ENCODE data around the gene LMAN2L.
"Not testable (repeated sequence)": the region's sequence is repeated elsewhere in the genome, so short reads cannot be mapped to it uniquely, and the experiment has no call there.

LMAN2L gene

GRCh38 chr2:96688649-96689430 lies 51.0 kb downstream of the LMAN2L start:
- H3K4me3 ChIP-seq (ENCODE audit: low read depth, low read length) = no peak overlapping the region

GRCh38 chr2:96687711-96688640 lies 51.9 kb downstream of the LMAN2L start:
- H3K4me3 ChIP-seq (ENCODE audit: low read depth, low read length) = no peak overlapping the region

- H3K4me3 ChIP-seq (ENCODE audit: low read depth, low read length) = no peak overlapping the region
Measured at GRCh38 chr2:96687266-96687665, 52.6 kb downstream of the LMAN2L start.

GRCh38 chr2:96685577-96686459 lies 54.0 kb downstream of the LMAN2L start:
- no peak overlapping the region for H3K4me3 ChIP-seq (ENCODE audit: low read depth, low read length)

GRCh38 chr2:96684883-96685576 lies 54.8 kb downstream of the LMAN2L start:
- H3K4me3 ChIP-seq (ENCODE audit: low read depth, low read length) = no peak overlapping the region

- no peak overlapping the region for H3K4me3 ChIP-seq (ENCODE audit: low read depth, low read length)
Measured at GRCh38 chr2:96683972-96684820, 55.7 kb downstream of the LMAN2L start.

- no peak overlapping the region for H3K4me3 ChIP-seq (ENCODE audit: low read depth, low read length)
Measured at GRCh38 chr2:96683307-96683706, 56.6 kb downstream of the LMAN2L start.

GRCh38 chr2:96681540-96681939 lies 58.3 kb downstream of the LMAN2L start:
- H3K4me3 ChIP-seq (ENCODE audit: low read depth, low read length) = no peak overlapping the region

GRCh38 chr2:96680561-96681141 lies 59.2 kb downstream of the LMAN2L start:
- no peak overlapping the region for H3K4me3 ChIP-seq (ENCODE audit: low read depth, low read length)

- H3K4me3 ChIP-seq (ENCODE audit: low read depth, low read length) = no peak overlapping the region
Measured at GRCh38 chr2:96679848-96680247, 60.0 kb downstream of the LMAN2L start.

- no peak overlapping the region for H3K4me3 ChIP-seq (ENCODE audit: low read depth, low read length)
Measured at GRCh38 chr2:96669539-96670215, 70.2 kb downstream of the LMAN2L start.

GRCh38 chr2:96668771-96669170 lies 71.1 kb downstream of the LMAN2L start:
- H3K4me3 ChIP-seq (ENCODE audit: low read depth, low read length) = no peak overlapping the region

GRCh38 chr2:96665717-96666116 lies 74.1 kb downstream of the LMAN2L start:
- not testable (repeated sequence) for H3K4me3 ChIP-seq (ENCODE audit: low read depth, low read length)

- H3K4me3 ChIP-seq (ENCODE audit: low read depth, low read length) = no peak overlapping the region
Measured at GRCh38 chr2:96665083-96665569, 74.7 kb downstream of the LMAN2L start.

- no peak overlapping the region for H3K4me3 ChIP-seq (ENCODE audit: low read depth, low read length)
Measured at GRCh38 chr2:96664366-96664925, 75.4 kb downstream of the LMAN2L start.

- no peak overlapping the region for H3K4me3 ChIP-seq (ENCODE audit: low read depth, low read length)
Measured at GRCh38 chr2:96663829-96664228, 76.0 kb downstream of the LMAN2L start.

GRCh38 chr2:96663177-96663576 lies 76.7 kb downstream of the LMAN2L start:
- no peak overlapping the region for H3K4me3 ChIP-seq (ENCODE audit: low read depth, low read length)

- no peak overlapping the region for H3K4me3 ChIP-seq (ENCODE audit: low read depth, low read length)
Measured at GRCh38 chr2:96662360-96662759, 77.5 kb downstream of the LMAN2L start.

Data from iPS-11a (cell line).